HL-60 (cell line): ENCODE data around the gene ATP2B2.

Source experiments
- DNase-seq, 2 experiments: peaks; one replicate each; pipeline ENCODE4 v3.0.0-alpha.2; 2010 to 2020; ENCODE audit warnings: low read depth in 1 of 2, low spot score in 1 of 2
- H3K27ac ChIP-seq: fragments of 250-450 bp; sonication (Bioruptor Pico); replicated peaks from 2 replicates; pipeline ENCODE4 v1.5.1; 2020; ENCODE audit warnings: mild to moderate bottlenecking, moderate library complexity
- H3K27me3 ChIP-seq: fragments of 250-450 bp; sonication (Bioruptor Pico); 2 replicates; pipeline ENCODE4 v1.5.1; 2021; ENCODE audit warnings: mild to moderate bottlenecking, moderate library complexity; ENCODE audit not compliant: insufficient read depth, poor library complexity, severe bottlenecking
- H3K4me3 ChIP-seq: replicated peaks from 2 replicates; pipeline ENCODE4 v1.5.1; 2011; ENCODE audit warnings: mild to moderate bottlenecking, control low read depth, low read length; ENCODE audit not compliant: insufficient read depth
- CTCF ChIP-seq: IDR thresholded peaks from one replicate; pipeline ENCODE4 v1.5.1; 2011; ENCODE audit warnings: low read length, control low read depth, inconsistent platforms; ENCODE audit not compliant: insufficient read depth
- GABPA ChIP-seq: IDR thresholded peaks from 2 replicates; pipeline ENCODE4 v1.6.1; 2012; ENCODE audit warnings: low read depth
- POLR2AphosphoS5 ChIP-seq: IDR thresholded peaks from 2 replicates; pipeline ENCODE4 v1.6.1; 2012; ENCODE audit warnings: low read depth
- REST ChIP-seq: IDR thresholded peaks from 2 replicates; pipeline ENCODE4 v1.6.1; 2012; ENCODE audit warnings: low read depth; ENCODE audit not compliant: insufficient replicate concordance
- SPI1 ChIP-seq: IDR thresholded peaks from 2 replicates; pipeline ENCODE4 v1.6.1; 2012; ENCODE audit warnings: low read depth, mild to moderate bottlenecking, borderline replicate concordance

The ATP2B2 gene

GRCh38 chr3:10503217-10503796 is 2.1 kb downstream of the ATP2B2 start:
- Histone ChIP-seq H3K4me3 (no peak overlapping the region), H3K27ac (no peak overlapping the region), H3K27me3 (peaks cover 28% of the 10 kb centered on the region)
- no peak for DNase-seq
- TF ChIP-seq CTCF (no peak), SPI1 (no peak), REST (no peak), GABPA (no peak), POLR2AphosphoS5 (no peak)

- Histone ChIP-seq H3K4me3 (no peak overlapping the region), H3K27ac (no peak overlapping the region), H3K27me3 (peaks cover 28% of the 10 kb centered on the region)
- TF ChIP-seq POLR2AphosphoS5: no peak
- TF ChIP-seq CTCF: no peak
- TF ChIP-seq SPI1: peak; percentile 67
- TF ChIP-seq GABPA: no peak
- peak in 1 of 2 experiments; percentile 4 for DNase-seq
Observed at GRCh38 chr3:10502185-10502880, 3.1 kb downstream of the ATP2B2 start.

GRCh38 chr3:10501664-10502052 is 3.7 kb downstream of the ATP2B2 start:
- H3K4me3 ChIP-seq: no peak overlapping the region
- TF ChIP-seq REST: no peak
- TF ChIP-seq SPI1: no peak
- TF ChIP-seq CTCF: no peak
- TF ChIP-seq POLR2AphosphoS5: no peak
- TF ChIP-seq GABPA: no peak
- H3K27ac ChIP-seq: no peak overlapping the region
- peaks cover 28% of the 10 kb centered on the region for H3K27me3 ChIP-seq
- no peak for DNase-seq
